ENCODE data around the gene LRRC4C. TPM values are rescaled to one million over a fixed set of nuclear protein-coding genes. Genes with fewer than 3 reads are reported as not detected.

LRRC4C gene
- total RNA-seq, 1 donor from 2014 or later: 1.2 TPM

- Mint-ChIP-seq H3K4me1 (ENCODE audit: unreplicated experiment) (no peaks in the 10 kb centered on the region), H3K27me3 (ENCODE audit: unreplicated experiment) (no peaks in the 10 kb centered on the region), H3K4me3 (ENCODE audit: unreplicated experiment) (no peak overlapping the region), H3K36me3 (ENCODE audit: low read depth, unreplicated experiment) (no peaks in the 10 kb centered on the region), H3K9me3 (ENCODE audit: unreplicated experiment) (no peaks in the 10 kb centered on the region), H3K27ac (ENCODE audit: unreplicated experiment) (no peak overlapping the region)
- no peak for TF ChIP-seq CTCF (IDR thresholded peaks at IDR 0.05; ENCODE audit: unreplicated experiment)
- DNase-seq (ENCODE audit: low spot score): no peak
These were observed 1299.0 kb downstream of the LRRC4C start for GRCh38 chr11:40160418-40160817.

GRCh38 chr11:40149721-40150120 is 1309.7 kb downstream of the LRRC4C start:
- H3K4me1 Mint-ChIP-seq (ENCODE audit: unreplicated experiment): no peaks in the 10 kb centered on the region
- no peak for DNase-seq (ENCODE audit: low spot score)
- TF ChIP-seq CTCF (IDR thresholded peaks at IDR 0.05; ENCODE audit: unreplicated experiment): no peak
- no peaks in the 10 kb centered on the region for H3K27me3 Mint-ChIP-seq (ENCODE audit: unreplicated experiment)
- H3K4me3 Mint-ChIP-seq (ENCODE audit: unreplicated experiment): no peak overlapping the region
- no peak overlapping the region for H3K27ac Mint-ChIP-seq (ENCODE audit: unreplicated experiment)
- no peaks in the 10 kb centered on the region for H3K36me3 Mint-ChIP-seq (ENCODE audit: low read depth, unreplicated experiment)
- H3K9me3 Mint-ChIP-seq (ENCODE audit: unreplicated experiment): no peaks in the 10 kb centered on the region

GRCh38 chr11:40140560-40140959 is 1318.9 kb downstream of the LRRC4C start:
- Mint-ChIP-seq H3K9me3 (ENCODE audit: unreplicated experiment) (no peaks in the 10 kb centered on the region), H3K27ac (ENCODE audit: unreplicated experiment) (no peak overlapping the region), H3K4me1 (ENCODE audit: unreplicated experiment) (no peaks in the 10 kb centered on the region), H3K27me3 (ENCODE audit: unreplicated experiment) (peaks cover 1% of the 10 kb centered on the region), H3K4me3 (ENCODE audit: unreplicated experiment) (no peak overlapping the region), H3K36me3 (ENCODE audit: low read depth, unreplicated experiment) (no peaks in the 10 kb centered on the region)
- TF ChIP-seq CTCF (IDR thresholded peaks at IDR 0.05; ENCODE audit: unreplicated experiment): no peak
- no peak for DNase-seq (ENCODE audit: low spot score)

- Mint-ChIP-seq H3K9me3 (ENCODE audit: unreplicated experiment) (no peaks in the 10 kb centered on the region), H3K27me3 (ENCODE audit: unreplicated experiment) (peaks cover 1% of the 10 kb centered on the region), H3K27ac (ENCODE audit: unreplicated experiment) (no peak overlapping the region), H3K4me3 (ENCODE audit: unreplicated experiment) (no peak overlapping the region), H3K4me1 (ENCODE audit: unreplicated experiment) (no peaks in the 10 kb centered on the region), H3K36me3 (ENCODE audit: low read depth, unreplicated experiment) (no peaks in the 10 kb centered on the region)
- DNase-seq (ENCODE audit: low spot score): no peak
- no peak for TF ChIP-seq CTCF (IDR thresholded peaks at IDR 0.05; ENCODE audit: unreplicated experiment)
These were observed 1319.9 kb downstream of the LRRC4C start for GRCh38 chr11:40139536-40139935.

- no peak overlapping the region for H3K4me3 Mint-ChIP-seq (ENCODE audit: unreplicated experiment)
- no peaks in the 10 kb centered on the region for H3K36me3 Mint-ChIP-seq (ENCODE audit: low read depth, unreplicated experiment)
- peaks cover 1% of the 10 kb centered on the region for H3K27me3 Mint-ChIP-seq (ENCODE audit: unreplicated experiment)
- no peak for TF ChIP-seq CTCF (IDR thresholded peaks at IDR 0.05; ENCODE audit: unreplicated experiment)
- no peaks in the 10 kb centered on the region for H3K4me1 Mint-ChIP-seq (ENCODE audit: unreplicated experiment)
- DNase-seq (ENCODE audit: low spot score): no peak
- H3K27ac Mint-ChIP-seq (ENCODE audit: unreplicated experiment): no peak overlapping the region
- H3K9me3 Mint-ChIP-seq (ENCODE audit: unreplicated experiment): no peaks in the 10 kb centered on the region
These were observed 1320.4 kb downstream of the LRRC4C start for GRCh38 chr11:40139066-40139465.
